Rectal smooth muscle tissue (tissue), 1 donor: Measurements from ENCODE around the gene VEGFC.

Source experiments
- H3K27ac ChIP-seq: one replicate; pipeline ENCODE4 v1.7.0; 2013; ENCODE audit warnings: low read depth, low read length, inconsistent platforms
- H3K27me3 ChIP-seq: one replicate; pipeline ENCODE4 v1.7.0; 2013; ENCODE audit warnings: low read length; ENCODE audit not compliant: control insufficient read depth, insufficient read depth
- H3K36me3 ChIP-seq: one replicate; pipeline ENCODE4 v1.7.0; 2013; ENCODE audit warnings: low read length; ENCODE audit not compliant: control insufficient read depth, insufficient read depth
- H3K4me1 ChIP-seq: one replicate; pipeline ENCODE4 v1.7.0; 2013; ENCODE audit warnings: low read length; ENCODE audit not compliant: control insufficient read depth, insufficient read depth
- H3K4me3 ChIP-seq: one replicate; pipeline ENCODE4 v1.7.0; 2013; ENCODE audit warnings: low read length
- H3K9ac ChIP-seq: one replicate; pipeline ENCODE4 v1.7.0; 2013; ENCODE audit warnings: low read length

VEGFC gene

GRCh38 chr4:176818531-176818930 is 25.8 kb upstream of the VEGFC start:
- Histone ChIP-seq H3K27ac (no peak overlapping the region), H3K9ac (no peak overlapping the region), H3K27me3 (no peaks in the 10 kb centered on the region), H3K4me3 (no peak overlapping the region), H3K36me3 (no peaks in the 10 kb centered on the region), H3K4me1 (no peaks in the 10 kb centered on the region)

- no peak overlapping the region for H3K27ac ChIP-seq
- H3K9ac ChIP-seq: no peak overlapping the region
- H3K4me3 ChIP-seq: no peak overlapping the region
- H3K4me1 ChIP-seq: no peaks in the 10 kb centered on the region
- H3K27me3 ChIP-seq: no peaks in the 10 kb centered on the region
- no peaks in the 10 kb centered on the region for H3K36me3 ChIP-seq
Observed at GRCh38 chr4:176817204-176817603, 24.5 kb upstream of the VEGFC start.

GRCh38 chr4:176814770-176815169 is 22.0 kb upstream of the VEGFC start:
- no peaks in the 10 kb centered on the region for H3K27me3 ChIP-seq
- no peaks in the 10 kb centered on the region for H3K36me3 ChIP-seq
- H3K27ac ChIP-seq: no peak overlapping the region
- no peak overlapping the region for H3K9ac ChIP-seq
- no peaks in the 10 kb centered on the region for H3K4me1 ChIP-seq
- no peak overlapping the region for H3K4me3 ChIP-seq

- Histone ChIP-seq H3K27ac (no peak overlapping the region), H3K4me1 (no peaks in the 10 kb centered on the region), H3K9ac (no peak overlapping the region), H3K27me3 (no peaks in the 10 kb centered on the region), H3K36me3 (no peaks in the 10 kb centered on the region), H3K4me3 (no peak overlapping the region)
Observed at GRCh38 chr4:176810481-176811249, 17.9 kb upstream of the VEGFC start.

- Histone ChIP-seq H3K4me1 (no peaks in the 10 kb centered on the region), H3K27ac (no peak overlapping the region), H3K27me3 (no peaks in the 10 kb centered on the region), H3K4me3 (no peak overlapping the region), H3K9ac (no peak overlapping the region), H3K36me3 (no peaks in the 10 kb centered on the region)
Observed at GRCh38 chr4:176806778-176807375, 14.2 kb upstream of the VEGFC start.

GRCh38 chr4:176805155-176805554 is 12.4 kb upstream of the VEGFC start:
- H3K36me3 ChIP-seq: no peaks in the 10 kb centered on the region
- no peak overlapping the region for H3K4me3 ChIP-seq
- H3K4me1 ChIP-seq: no peaks in the 10 kb centered on the region
- H3K27me3 ChIP-seq: no peaks in the 10 kb centered on the region
- H3K9ac ChIP-seq: no peak overlapping the region
- no peak overlapping the region for H3K27ac ChIP-seq

- Histone ChIP-seq H3K27me3 (no peaks in the 10 kb centered on the region), H3K4me1 (no peaks in the 10 kb centered on the region), H3K27ac (no peak overlapping the region), H3K4me3 (no peak overlapping the region), H3K9ac (no peak overlapping the region), H3K36me3 (no peaks in the 10 kb centered on the region)
Observed at GRCh38 chr4:176800891-176801534, 8.3 kb upstream of the VEGFC start.

GRCh38 chr4:176799653-176800052 is 6.9 kb upstream of the VEGFC start:
- Histone ChIP-seq H3K27ac (no peak overlapping the region), H3K27me3 (no peaks in the 10 kb centered on the region), H3K36me3 (no peaks in the 10 kb centered on the region), H3K4me1 (no peaks in the 10 kb centered on the region), H3K4me3 (no peak overlapping the region), H3K9ac (no peak overlapping the region)

GRCh38 chr4:176798540-176798939 is 5.8 kb upstream of the VEGFC start:
- Histone ChIP-seq H3K4me3 (no peak overlapping the region), H3K9ac (no peak overlapping the region), H3K36me3 (no peaks in the 10 kb centered on the region), H3K4me1 (no peaks in the 10 kb centered on the region), H3K27me3 (no peaks in the 10 kb centered on the region), H3K27ac (no peak overlapping the region)

- Histone ChIP-seq H3K36me3 (no peaks in the 10 kb centered on the region), H3K9ac (no peak overlapping the region), H3K4me3 (no peak overlapping the region), H3K4me1 (peaks cover 2% of the 10 kb centered on the region), H3K27ac (no peak overlapping the region), H3K27me3 (no peaks in the 10 kb centered on the region)
Observed at GRCh38 chr4:176795441-176795840, 2.7 kb upstream of the VEGFC start.

- no peak overlapping the region for H3K9ac ChIP-seq
- no peaks in the 10 kb centered on the region for H3K27me3 ChIP-seq
- H3K27ac ChIP-seq: no peak overlapping the region
- H3K36me3 ChIP-seq: no peaks in the 10 kb centered on the region
- no peak overlapping the region for H3K4me3 ChIP-seq
- peaks cover 2% of the 10 kb centered on the region for H3K4me1 ChIP-seq
Observed at GRCh38 chr4:176794651-176795050, 1.9 kb upstream of the VEGFC start.

- Histone ChIP-seq H3K27ac (no peak overlapping the region), H3K9ac (no peak overlapping the region)
Observed at GRCh38 chr4:176794151-176794550, 1.4 kb upstream of the VEGFC start.

More at GRCh38 chr4:176794151-176794550, 1.4 kb upstream of the VEGFC start:
- Histone ChIP-seq H3K4me3 (no peak overlapping the region), H3K36me3 (no peaks in the 10 kb centered on the region), H3K4me1 (peaks cover 2% of the 10 kb centered on the region), H3K27me3 (no peaks in the 10 kb centered on the region)
